HG03066 (cell line): Measurements from ENCODE around the gene ACADSB.

Experiments used
- ATAC-seq: cut with Tn5 transposase; IDR thresholded peaks from one replicate; pipeline ENCODE4 v1.9.1; 2021; ENCODE audit warnings: low read depth; ENCODE audit not compliant: unreplicated experiment

The ACADSB gene

GRCh38 chr10:123008355-123009104, at the start of gene ACADSB, which contains the start of gene IKZF5:
TSS of gene ACADSB (plus strand) at chr10:123009006. CDS start at chr10:123009030, 24 bp downstream.
TSS of gene IKZF5 (minus strand) at chr10:123008795. CDS start at chr10:122998625, 10,170 bp downstream.
- peak; percentile 83 for ATAC-seq

- ATAC-seq: no peak
These were observed 46.4 kb upstream of the ACADSB start for GRCh38 chr10:122962405-122962804.

- ATAC-seq: no peak
These were observed 41.9 kb upstream of the ACADSB start for GRCh38 chr10:122966879-122967278.

GRCh38 chr10:122968698-122969097, 40.1 kb upstream of the ACADSB start:
- ATAC-seq: no peak

GRCh38 chr10:122974023-122974422, 34.8 kb upstream of the ACADSB start:
- ATAC-seq: no peak

- no peak for ATAC-seq
These were observed 34.2 kb upstream of the ACADSB start for GRCh38 chr10:122974543-122975064.

- ATAC-seq: peak; percentile 95
These were observed 28.4 kb upstream of the ACADSB start, which contains the start of gene PSTK for GRCh38 chr10:122980209-122981065. TSS of gene PSTK (plus strand) at chr10:122980401. CDS start at chr10:122980480, 79 bp downstream.

- ATAC-seq: no peak
These were observed 27.7 kb upstream of the ACADSB start for GRCh38 chr10:122981066-122981464.

GRCh38 chr10:122983898-122984297, 24.9 kb upstream of the ACADSB start:
- no peak for ATAC-seq

GRCh38 chr10:122984708-122985107, 24.1 kb upstream of the ACADSB start:
- ATAC-seq: no peak

- ATAC-seq: no peak
These were observed 22.5 kb upstream of the ACADSB start for GRCh38 chr10:122986335-122986734.

GRCh38 chr10:122988501-122988900, 20.3 kb upstream of the ACADSB start:
- ATAC-seq: no peak

- no peak for ATAC-seq
These were observed 18.5 kb upstream of the ACADSB start for GRCh38 chr10:122990278-122990677.

GRCh38 chr10:122992031-122992585, 16.7 kb upstream of the ACADSB start:
- ATAC-seq: no peak

GRCh38 chr10:122993797-122994336, 14.9 kb upstream of the ACADSB start:
- no peak for ATAC-seq

GRCh38 chr10:122995936-122996335, 12.9 kb upstream of the ACADSB start:
- no peak for ATAC-seq

GRCh38 chr10:122997864-122998263, 10.9 kb upstream of the ACADSB start:
- peak; percentile 83 for ATAC-seq

GRCh38 chr10:122998360-122998917, 10.4 kb upstream of the ACADSB start:
- ATAC-seq: no peak

- no peak for ATAC-seq
These were observed 9.9 kb upstream of the ACADSB start for GRCh38 chr10:122998934-122999333.

- no peak for ATAC-seq
These were observed 9.5 kb upstream of the ACADSB start for GRCh38 chr10:122999347-122999746.
